Choroid plexus epithelial cell (primary cell): ENCODE measurements around the gene TMEM269.

Experiments used
- DNase-seq: peaks from one replicate; pipeline ENCODE4 v3.0.0-alpha.2; 2010; ENCODE audit warnings: low read depth
- H3K4me3 ChIP-seq: 2 replicates; pipeline ENCODE4 v1.5.1; 2011; ENCODE audit warnings: low read depth, mild to moderate bottlenecking, control low read depth, low read length, moderate library complexity
- CTCF ChIP-seq: conservative IDR thresholded peaks from 2 replicates; pipeline ENCODE4 v1.5.1; 2011; ENCODE audit warnings: low read depth, mild to moderate bottlenecking, control low read depth, inconsistent platforms, low read length, moderate library complexity

Gene TMEM269

GRCh38 chr1:42757892-42758275 lies 26.9 kb upstream of the TMEM269 start:
- no peak for TF ChIP-seq CTCF
- no peak overlapping the region for H3K4me3 ChIP-seq
- DNase-seq = no peak

- H3K4me3 ChIP-seq = no peak overlapping the region
- TF ChIP-seq CTCF = no peak
- DNase-seq = no peak
Measured at GRCh38 chr1:42758641-42759040, 26.1 kb upstream of the TMEM269 start.

- DNase-seq = no peak
- peak; percentile 25 for TF ChIP-seq CTCF
Measured at GRCh38 chr1:42759114-42759513, 25.7 kb upstream of the TMEM269 start.

GRCh38 chr1:42761567-42761966 lies 23.2 kb upstream of the TMEM269 start:
- DNase-seq = no peak
- no peak overlapping the region for H3K4me3 ChIP-seq
- no peak for TF ChIP-seq CTCF

More at GRCh38 chr1:42759114-42759513, 25.7 kb upstream of the TMEM269 start:
- H3K4me3 ChIP-seq = no peak overlapping the region

GRCh38 chr1:42762269-42762668 lies 22.5 kb upstream of the TMEM269 start:
- H3K4me3 ChIP-seq = no peak overlapping the region
- DNase-seq = no peak
- TF ChIP-seq CTCF = no peak

GRCh38 chr1:42765269-42765668 lies 19.5 kb upstream of the TMEM269 start:
- peak overlapping the region; percentile 100 for H3K4me3 ChIP-seq
- no peak for TF ChIP-seq CTCF
- DNase-seq = peak; percentile 48

GRCh38 chr1:42765832-42766740 lies 18.7 kb upstream of the TMEM269 start:
- peak overlapping the region; percentile 100 for H3K4me3 ChIP-seq
- peak; percentile 84 for DNase-seq
- TF ChIP-seq CTCF = peak; percentile 75
